HUES64 (cell line): ENCODE results near the gene AURKB.

ENCODE experiments used
- H3K27ac ChIP-seq: 2 replicates; pipeline ENCODE4 v1.7.0; 2013; ENCODE audit warnings: low read depth, low read length, inconsistent platforms
- H3K27me3 ChIP-seq: 2 replicates; pipeline ENCODE4 v1.6.1; 2013; ENCODE audit warnings: mild to moderate bottlenecking, low read length; ENCODE audit not compliant: insufficient read depth
- H3K36me3 ChIP-seq: 2 replicates; pipeline ENCODE4 v1.6.1; 2013; ENCODE audit warnings: mild to moderate bottlenecking, low read length; ENCODE audit not compliant: insufficient read depth
- H3K4me1 ChIP-seq: 2 replicates; pipeline ENCODE4 v1.6.1; 2013; ENCODE audit warnings: mild to moderate bottlenecking, low read length, moderate library complexity; ENCODE audit not compliant: insufficient read depth
- H3K4me3 ChIP-seq: 2 replicates; pipeline ENCODE4 v1.5.1; 2013; ENCODE audit warnings: mild to moderate bottlenecking, low read length, moderate library complexity
- H3K9ac ChIP-seq: 2 replicates; pipeline ENCODE4 v1.6.1; 2013; ENCODE audit warnings: mild to moderate bottlenecking, low read depth, low read length
- H3K9me3 ChIP-seq: 2 replicates; pipeline ENCODE4 v1.6.1; 2013; ENCODE audit warnings: low read depth, low read length; ENCODE audit not compliant: insufficient read depth
- WGBS: fragments of 150-250, 120-280 bp; methylation state at CpG from one replicate; pipeline ENCODE4 v1.1.7; 2013; ENCODE audit warnings: missing lambda C conversion rate; 5-methylcytosine and 5-hydroxymethylcytosine counted together

The AURKB gene

DNA sequence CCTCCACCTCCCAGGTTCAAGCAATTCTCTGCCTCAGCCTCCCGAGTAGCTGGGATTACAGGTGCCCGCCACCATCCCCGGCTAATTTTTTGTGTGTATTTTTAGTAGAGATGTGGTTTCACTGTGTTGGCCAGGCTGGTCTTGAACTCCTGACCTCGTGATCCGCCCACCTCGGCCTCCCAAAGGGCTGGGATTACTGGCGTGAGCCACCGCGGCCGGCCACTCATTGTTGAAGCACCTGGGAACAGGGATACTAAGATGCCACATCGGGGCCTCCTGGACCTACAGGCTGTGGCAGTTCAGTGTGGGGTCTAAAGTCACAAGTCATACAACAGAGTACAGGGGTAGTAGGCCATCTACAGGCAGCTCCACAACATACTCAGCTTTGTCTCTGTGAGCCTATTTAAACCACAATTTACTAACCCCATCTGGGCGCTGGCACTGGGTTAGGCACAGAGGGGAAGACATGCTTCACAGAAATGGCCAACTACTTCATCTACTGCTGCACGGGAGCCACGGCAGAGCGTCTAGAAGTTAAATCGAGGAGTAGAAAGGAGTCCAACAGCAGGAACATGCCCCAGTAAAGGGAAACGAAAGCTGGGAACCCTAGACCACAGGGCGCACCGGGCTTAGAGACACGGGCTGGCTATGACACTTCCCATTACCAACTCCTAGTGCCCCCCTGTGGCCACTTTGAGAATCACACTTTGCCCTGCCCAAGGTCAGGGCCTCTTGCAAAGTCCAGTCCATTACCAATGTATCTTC, 51.9 kb downstream of the AURKB start:
- Histone ChIP-seq H3K27me3 (no peaks in the 10 kb centered on the region), H3K27ac (peak overlapping the region; percentile 5; the same call in 1 of the 2 replicates), H3K9me3 (no peaks in the 10 kb centered on the region), H3K4me3 (no peak overlapping the region), H3K4me1 (peaks cover 26% of the 10 kb centered on the region; the same call in 1 of the 2 replicates), H3K9ac (no peak overlapping the region), H3K36me3 (peaks cover 19% of the 10 kb centered on the region)
- WGBS: 65% methylated on average over 20 of the region's 20 CpGs

DNA sequence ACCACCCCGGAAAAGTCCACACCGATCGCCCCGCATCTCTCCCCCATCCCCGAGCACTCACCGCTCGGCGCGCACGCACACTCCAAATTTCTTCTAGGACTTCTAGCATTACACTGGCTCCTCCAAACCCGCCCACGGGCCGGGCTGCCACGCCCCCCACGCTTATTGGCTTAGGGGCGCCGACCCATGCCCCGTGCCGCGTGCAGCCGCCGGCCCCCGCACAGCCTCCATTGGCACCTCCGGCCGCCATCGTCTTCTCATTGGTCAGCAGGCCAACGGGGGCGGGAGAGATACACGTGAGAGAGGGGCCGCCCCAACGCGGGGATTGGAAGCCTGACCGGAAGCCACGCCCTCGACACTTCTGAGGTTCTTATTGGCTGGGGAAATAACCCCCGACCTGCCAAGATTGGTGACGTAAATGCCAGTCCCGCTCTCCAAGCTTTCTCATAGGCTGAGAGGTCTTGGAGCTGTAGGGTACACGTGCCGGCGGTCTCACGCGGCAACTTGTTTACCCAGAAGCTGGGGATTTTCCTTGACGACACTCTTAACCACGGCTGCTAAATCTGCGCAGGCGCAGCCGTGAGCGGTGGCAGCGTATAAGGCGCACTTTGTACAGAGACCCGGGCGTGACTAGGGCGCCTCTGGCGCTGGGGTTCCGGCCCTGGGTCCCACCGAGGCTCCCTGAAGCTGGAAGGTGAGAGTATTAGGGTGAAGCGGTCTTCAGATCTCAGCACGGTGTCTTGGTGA, 54.0 kb downstream of the AURKB start:
- peaks cover 16% of the 10 kb centered on the region for H3K36me3 ChIP-seq
- H3K27ac ChIP-seq: peak overlapping the region; percentile 94
- H3K9ac ChIP-seq: peak overlapping the region; percentile 73
- peaks cover 29% of the 10 kb centered on the region; the same call in 1 of the 2 replicates for H3K4me1 ChIP-seq
- peak overlapping the region; percentile 77 for H3K4me3 ChIP-seq
- no peaks in the 10 kb centered on the region for H3K27me3 ChIP-seq
- WGBS: under 1% methylated on average over 59 of the region's 59 CpGs
- H3K9me3 ChIP-seq: no peaks in the 10 kb centered on the region

DNA sequence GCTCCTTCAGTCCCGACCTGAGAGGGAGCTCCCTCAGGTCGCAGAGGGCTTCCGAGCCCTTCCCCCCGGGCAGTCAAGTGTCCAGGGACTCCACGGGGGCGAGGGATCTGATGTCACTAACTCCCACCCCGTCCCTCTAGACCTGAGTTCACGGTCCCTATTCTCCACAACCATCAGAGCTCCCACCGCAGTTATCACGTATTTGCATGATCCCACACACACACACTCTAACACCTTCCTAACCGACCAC, 54.5 kb downstream of the AURKB start:
- Histone ChIP-seq H3K4me3 (peak overlapping the region; percentile 77), H3K27ac (peak overlapping the region; percentile 57; the same call in 1 of the 2 replicates), H3K36me3 (peaks cover 12% of the 10 kb centered on the region), H3K4me1 (peaks cover 29% of the 10 kb centered on the region), H3K27me3 (no peaks in the 10 kb centered on the region), H3K9me3 (no peaks in the 10 kb centered on the region), H3K9ac (peak overlapping the region; percentile 66)
- 3% methylated on average over 11 of the region's 11 CpGs for WGBS

DNA sequence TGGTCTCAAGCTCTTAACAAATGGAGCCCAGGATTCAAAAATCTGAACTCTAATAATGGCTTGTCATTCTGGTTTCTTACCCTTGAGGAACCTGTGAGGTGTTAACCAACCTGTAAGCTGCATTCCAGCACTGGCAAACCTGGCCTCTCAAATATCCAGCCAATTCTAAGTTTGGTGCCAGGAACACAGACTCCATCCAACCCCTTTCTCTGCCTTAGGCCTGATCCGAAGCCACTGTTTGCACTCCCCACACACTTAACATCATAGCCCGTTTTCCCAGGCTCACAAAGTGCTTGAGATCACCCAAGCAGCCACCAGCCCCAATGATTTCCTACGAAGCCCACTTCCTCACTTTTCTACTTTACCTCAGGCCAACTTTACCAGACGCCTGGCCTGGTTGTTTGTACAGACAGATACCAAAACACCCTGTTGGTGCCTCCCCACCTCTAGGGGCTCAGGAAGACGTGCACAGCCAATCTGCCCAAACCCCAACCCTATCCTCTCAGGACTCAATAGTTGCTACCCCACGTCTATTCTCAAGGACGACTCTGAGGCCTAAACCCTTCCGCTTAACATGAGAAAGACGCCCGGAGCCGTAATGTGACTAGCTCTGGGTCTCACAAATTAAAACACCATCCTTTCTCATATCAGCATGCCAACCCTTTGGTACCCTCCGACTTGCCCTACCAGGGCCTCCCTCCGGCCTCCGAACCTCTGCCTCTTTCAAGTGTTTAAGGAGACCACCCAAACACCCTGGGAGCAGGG, 55.0 kb downstream of the AURKB start:
- WGBS: 49% methylated on average over 14 of the region's 14 CpGs
- peak overlapping the region; percentile 77 for H3K4me3 ChIP-seq
- H3K9me3 ChIP-seq: no peaks in the 10 kb centered on the region
- H3K27ac ChIP-seq: peak overlapping the region; percentile 57; the same call in 1 of the 2 replicates
- H3K36me3 ChIP-seq: peaks cover 8% of the 10 kb centered on the region
- H3K4me1 ChIP-seq: peaks cover 31% of the 10 kb centered on the region
- H3K9ac ChIP-seq: peak overlapping the region; percentile 66
- H3K27me3 ChIP-seq: no peaks in the 10 kb centered on the region
